ENCODE measurements around the gene CDC42BPB.
A peak's percentile ranks its signal among the peaks of the same experiment; 100 is the strongest.

Gene CDC42BPB

DNA sequence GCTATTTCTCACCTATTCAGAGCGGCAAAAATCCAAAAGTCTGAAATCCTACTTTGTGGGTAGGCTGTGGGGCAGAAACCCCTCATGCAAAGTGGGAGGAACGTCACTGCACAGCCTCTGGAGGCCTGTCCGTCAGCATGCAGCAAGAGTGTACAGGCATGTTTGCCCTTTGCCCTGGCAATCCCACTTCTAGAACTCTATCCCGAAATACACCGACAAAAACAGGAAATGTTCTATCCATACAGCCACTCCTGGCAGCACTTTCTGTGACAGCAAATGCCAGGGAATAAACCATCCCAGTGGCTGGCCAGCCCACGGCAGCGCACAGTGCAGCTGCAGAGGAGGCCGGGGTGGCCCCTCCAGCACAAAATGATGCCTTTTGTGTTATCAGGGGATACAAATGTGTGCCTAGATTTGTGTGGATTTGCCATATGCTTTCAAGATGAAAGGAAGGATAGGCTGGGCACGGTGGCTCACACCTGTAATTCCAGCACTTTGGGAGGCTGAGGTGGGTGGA is 95.2 kb downstream of the CDC42BPB start:
- no peak for DNase-seq

DNA sequence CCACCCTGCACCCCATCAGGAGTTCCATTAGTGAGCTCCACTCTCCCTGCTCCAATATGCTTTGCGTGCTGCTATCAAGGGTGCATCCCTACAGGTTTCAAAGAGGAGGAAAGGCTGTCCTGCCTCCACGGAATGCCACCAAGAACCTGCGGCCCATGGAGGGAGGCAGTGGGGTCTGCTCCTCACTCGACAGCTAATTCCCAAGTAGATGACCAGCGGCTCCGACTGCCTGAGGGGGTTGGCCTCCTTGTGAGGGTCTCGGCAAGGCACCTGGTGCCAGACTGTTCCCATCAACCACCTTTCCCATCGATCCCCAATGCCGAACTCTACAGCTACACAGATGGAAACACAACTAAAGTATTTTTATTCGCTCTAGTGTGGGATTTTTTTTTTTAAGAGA is 98.9 kb downstream of the CDC42BPB start:
- no peak for DNase-seq

GRCh38 chr14:102957222-102957621 is 100.1 kb downstream of the CDC42BPB start:
- DNase-seq = no peak

GRCh38 chr14:102955636-102956408 is 101.5 kb downstream of the CDC42BPB start:
- no peak for DNase-seq

GRCh38 chr14:102954081-102954789 is 103.1 kb downstream of the CDC42BPB start:
- no peak for DNase-seq

DNA sequence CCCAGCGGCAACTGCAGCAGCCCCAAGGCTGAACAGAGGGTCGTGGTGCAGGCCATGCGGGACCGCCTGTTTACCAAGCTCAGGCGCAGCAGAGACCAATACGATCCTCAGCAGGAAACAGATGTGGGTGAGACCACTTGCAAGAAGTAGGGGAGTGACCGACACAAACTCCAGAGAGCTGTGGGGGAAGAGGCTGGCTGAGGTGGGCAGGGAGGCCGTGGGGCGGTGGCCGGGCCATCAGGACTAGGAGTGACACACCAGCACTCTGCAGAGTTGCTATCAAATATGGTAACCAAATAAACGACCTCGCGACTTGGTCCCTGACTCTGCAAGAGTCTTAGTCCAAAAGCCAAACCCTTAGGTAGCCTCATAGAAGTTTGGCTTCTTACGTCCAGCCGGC is 104.2 kb downstream of the CDC42BPB start:
- DNase-seq = no peak

GRCh38 chr14:102952276-102952675 is 105.1 kb downstream of the CDC42BPB start:
- DNase-seq = no peak

DNA sequence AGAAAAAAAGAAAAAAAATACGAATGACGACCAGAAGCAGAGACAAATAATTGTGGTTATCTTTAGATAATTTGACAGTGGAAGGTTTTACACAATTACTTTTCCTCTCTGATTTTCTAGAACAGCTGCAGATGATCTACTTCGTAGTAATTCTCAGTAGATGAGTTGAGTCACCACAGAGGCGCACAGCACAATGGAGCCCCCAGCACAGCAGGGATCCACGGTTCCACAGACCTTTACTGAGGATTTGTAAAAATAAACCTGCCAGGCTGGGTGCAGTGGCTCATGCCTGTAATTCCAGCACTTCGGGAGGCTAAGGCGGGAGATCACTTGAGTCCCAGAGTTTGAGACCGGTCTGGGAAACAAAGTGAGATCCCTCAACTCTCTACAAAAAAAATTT is 105.5 kb downstream of the CDC42BPB start:
- DNase-seq = no peak

DNA sequence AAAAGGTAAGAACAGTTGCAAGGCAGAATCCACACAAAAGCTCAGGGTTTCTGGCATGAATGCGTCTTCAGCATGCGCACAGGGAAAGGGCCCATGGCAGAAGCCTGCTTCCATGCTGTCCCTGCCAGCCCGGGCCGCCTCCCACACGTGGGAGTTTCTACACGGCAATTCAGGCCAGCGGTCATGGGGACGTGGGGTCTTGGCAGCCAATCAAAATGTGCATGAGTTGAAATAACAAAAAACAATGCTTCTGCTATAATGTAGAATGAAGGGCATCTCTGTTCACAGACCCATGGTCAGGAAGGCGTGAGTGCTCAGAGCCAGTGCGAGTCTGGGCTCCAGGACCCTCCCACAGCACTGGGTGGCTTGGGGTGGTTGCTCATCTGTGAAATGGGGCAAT is 106.3 kb downstream of the CDC42BPB start:
- no peak for DNase-seq

DNA sequence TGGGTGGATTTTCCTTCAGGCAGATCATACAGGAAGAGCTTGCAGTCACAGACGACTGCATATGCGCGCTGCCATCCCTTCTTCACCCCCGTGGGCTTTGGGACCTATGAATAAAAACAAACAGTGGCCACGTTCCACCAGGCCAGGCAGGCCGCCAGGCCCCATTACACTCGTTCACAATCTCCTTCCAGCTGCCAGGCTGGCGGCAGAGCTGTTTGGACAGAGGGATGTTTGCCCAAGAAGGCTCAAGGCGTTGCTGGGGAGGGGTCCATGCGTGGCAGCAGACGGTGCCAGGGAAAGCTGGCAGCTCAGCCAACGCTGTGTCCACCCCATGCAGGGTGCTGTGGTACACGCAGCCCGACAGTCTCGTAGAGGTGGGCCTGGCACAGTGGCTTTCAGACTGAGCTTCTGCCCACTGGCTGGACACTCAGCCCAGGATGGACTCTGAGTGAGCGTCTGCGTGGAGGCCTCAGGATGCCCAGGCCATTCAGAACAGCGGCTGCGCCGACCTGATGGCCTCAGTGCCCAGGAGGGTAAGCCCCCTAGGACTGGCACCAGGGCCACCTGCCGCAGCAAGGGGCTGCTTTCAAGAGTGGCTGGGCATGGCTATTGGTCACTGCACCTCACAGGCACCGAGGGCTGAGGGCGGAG is 107.4 kb downstream of the CDC42BPB start:
- peak; percentile 87 to 92 for DNase-seq

GRCh38 chr14:102949062-102949800 is 108.1 kb downstream of the CDC42BPB start:
- peak in 1 of 2 experiments; percentile 25 for DNase-seq

DNA sequence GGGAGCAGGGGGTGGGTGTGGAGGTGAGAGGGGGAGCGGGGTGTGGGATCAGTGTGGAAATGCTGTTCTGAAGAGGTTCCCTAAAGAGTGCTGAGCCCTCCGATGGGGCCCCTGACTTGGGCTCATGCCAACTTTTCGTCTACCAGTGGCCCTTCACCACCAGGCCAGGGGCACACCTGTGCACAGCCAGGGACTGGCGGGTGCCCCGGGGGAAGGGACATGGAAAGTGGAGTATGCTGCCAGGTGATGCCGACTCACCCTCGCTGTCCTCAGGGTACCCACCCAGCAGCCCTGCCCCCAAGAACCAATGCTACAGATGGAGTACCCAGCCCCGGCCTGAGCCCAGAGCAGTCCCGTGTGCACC is 108.7 kb downstream of the CDC42BPB start:
- peak in 1 of 2 experiments; percentile 25 for DNase-seq

- DNase-seq = no peak
Observed at GRCh38 chr14:102947321-102948103, 109.8 kb downstream of the CDC42BPB start.

DNA sequence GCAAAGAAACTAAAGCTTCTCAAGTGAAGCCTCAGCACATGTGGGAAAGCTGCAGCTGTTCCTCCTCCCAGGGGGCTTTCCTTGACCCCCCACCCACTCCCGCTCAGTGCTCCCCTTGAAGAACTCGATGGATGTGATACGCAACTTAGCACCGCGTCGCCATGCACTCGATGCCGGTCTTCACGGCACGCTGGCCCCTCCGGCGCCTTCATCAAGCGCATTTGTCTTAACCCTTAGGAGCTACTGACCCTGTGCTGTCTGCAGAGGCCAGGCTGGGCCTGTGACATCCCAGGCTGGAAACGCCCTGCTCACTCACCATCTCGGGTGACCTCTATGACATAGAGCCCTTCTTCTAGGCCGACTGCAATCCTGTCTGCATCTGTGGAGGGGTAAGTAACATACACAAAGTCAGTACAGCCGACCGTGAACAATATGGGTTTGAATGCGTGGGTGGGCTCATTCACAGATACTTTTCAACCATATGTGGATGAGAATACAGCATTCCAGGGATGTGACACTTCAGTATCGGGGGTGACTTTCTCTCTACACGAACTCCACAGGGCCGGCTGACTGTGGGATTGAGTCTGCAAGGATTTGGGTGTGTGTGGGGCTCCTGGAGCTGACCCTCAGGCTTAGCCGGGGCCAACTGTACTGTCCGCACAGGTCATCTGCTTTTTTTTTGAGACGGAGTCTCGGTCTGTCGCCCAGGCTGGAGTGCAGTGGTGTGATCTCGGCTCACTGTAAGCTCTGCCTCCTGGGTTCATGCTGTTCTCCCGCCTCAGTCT is 111.8 kb downstream of the CDC42BPB start:
- no peak for DNase-seq

GRCh38 chr14:102944448-102945330 is 112.7 kb downstream of the CDC42BPB start:
- DNase-seq = no peak

DNA sequence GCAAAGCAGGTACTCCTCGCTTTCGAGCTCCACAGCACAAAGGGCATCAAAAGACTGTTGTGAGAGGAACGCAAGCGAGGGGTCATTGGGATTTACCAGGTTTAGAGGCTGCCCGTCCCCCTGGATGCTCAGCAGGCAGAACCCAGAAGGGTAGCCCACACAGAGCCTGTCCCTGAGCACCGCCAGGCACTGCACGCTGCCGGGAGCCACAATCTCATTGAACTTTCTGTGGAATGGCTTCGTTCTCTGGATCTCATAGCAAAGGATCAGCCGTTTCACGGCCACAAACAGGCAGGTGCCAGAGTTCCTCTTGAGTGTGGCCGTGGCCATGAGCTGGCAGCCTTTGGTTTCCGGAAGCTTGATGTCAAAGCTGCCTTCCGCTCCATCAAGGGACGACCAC is 113.4 kb downstream of the CDC42BPB start:
- DNase-seq = no peak

GRCh38 chr14:102943454-102943853 is 113.9 kb downstream of the CDC42BPB start:
- DNase-seq = no peak

GRCh38 chr14:102942069-102942468 is 115.3 kb downstream of the CDC42BPB start:
- DNase-seq = no peak

DNA sequence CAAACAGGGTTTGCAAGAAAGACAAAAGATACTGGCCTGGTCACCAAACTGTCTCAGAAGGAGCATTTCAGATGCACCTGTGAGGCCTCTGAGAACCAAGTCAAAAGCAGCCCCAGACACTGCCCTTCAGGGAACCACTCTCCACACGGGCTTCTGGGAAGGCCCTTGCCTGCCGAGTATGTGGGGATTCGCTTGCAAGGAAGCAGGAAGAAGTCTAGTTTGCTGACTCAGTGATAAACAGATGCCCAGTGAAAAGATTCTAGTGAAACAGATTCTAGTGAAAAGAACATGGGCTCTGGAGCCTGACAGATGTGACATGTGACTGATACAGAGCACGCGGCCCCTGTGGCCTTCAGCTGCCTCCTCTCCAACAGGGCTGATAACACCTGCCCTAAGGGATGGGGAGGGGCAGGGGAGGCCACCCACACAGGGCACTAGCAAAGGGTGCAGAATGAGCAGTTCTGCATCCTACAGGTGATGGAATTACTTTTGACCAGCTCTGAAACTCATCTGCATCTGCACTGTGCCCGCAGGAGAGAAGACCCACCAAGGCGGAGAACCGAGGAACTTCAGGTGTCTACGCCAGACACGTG is 115.8 kb downstream of the CDC42BPB start:
- no peak for DNase-seq

Data from NCI-H2081 (cell line).